Heart left ventricle (tissue), 13 donors: ENCODE measurements around the gene TRPV3.

Source experiments
- POLR2A ChIP-seq, 2 donors: fragments of 450-650 bp; IDR thresholded peaks; one replicate each; pipeline ENCODE4 v1.6.1; 2017; ENCODE audit warnings: antibody characterized with exemption in 2 of 2, mild to moderate bottlenecking in 2 of 2, moderate library complexity in 2 of 2
- TF ChIP-seq, protein P1 (sequence below), 12 donors: fragments of 200-600 bp; sonication (generic) in 4 of 12; IDR thresholded peaks; one replicate each; pipeline versions ENCODE4 v1.5.0 to v1.8.0; 2018 to 2022; ENCODE audit warnings: antibody characterized with exemption in 12 of 12, mild to moderate bottlenecking in 5 of 12
- donor health status: ischemic (EF 13 %, LVEDD 7.1; RV severe dilation, severe dysfunction).
- donor health status: DM: no; HTN: yes; CAD: no.
- donor health status: DM: no; HTN: no; CAD: no.
- donor health status: ischemic (EF 25% LVEDD 6.9; RV normal size, moderate dysfunction).
- donor health status: ischemic (EF 25% LVEDD 5.7; RV mildly dilated, moderate dysfunction).
- donor health status: ischemic (EF 35%, LVEDD 5.7; RV mildly dilated, moderate dysfunction).
- donor health status: nonischemic (EF 11% LVEDD 7.7; RV severe dilation, severe dysfunction).
- donor health status: DM: yes; HTN: yes; CAD: no.
- donor health status: PGD.
- donor health status: ischemic (EF 29% LVEDD 5.4; RV normal size, mild dysfunction).
- donor health status: nonischemic (EF 23%, LVEDD 6.1; RV moderate dilation, normal function).

DNA sequence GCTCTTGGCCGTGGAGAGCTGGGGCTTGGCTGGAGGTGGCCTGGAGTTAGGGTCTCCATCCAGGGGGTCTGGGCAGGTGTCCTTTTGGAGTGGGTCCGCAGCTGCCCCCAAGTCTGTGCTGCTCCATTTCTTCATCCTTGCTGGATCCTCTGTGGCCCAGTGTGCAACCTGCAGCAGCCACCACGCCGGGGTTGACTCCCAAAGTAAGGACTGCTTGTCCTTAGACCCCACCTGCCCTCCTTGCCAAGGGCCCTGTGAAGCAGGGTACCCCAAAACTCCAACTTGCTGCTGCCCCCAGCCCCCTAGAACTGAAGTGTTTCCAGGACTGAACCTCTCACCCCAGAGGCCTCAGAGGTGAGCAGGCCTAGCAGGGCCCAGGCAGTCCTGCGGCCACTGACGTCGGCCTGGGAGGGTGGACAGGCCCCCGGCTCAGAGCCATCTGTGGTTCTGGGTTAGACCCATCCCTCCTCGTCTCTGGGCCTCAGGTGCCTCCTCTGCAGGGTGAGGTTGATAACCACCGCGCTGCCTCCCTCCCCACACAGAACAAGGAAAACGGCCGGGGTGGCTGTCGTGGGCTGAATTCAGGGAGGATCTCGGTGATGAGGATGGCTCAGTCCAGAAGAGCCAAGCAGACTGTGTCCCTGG, 34.7 kb upstream of the TRPV3 start:
- no peak for TF ChIP-seq POLR2A (IDR thresholded peaks at IDR 0.05)
- TF ChIP-seq, protein P1, sequence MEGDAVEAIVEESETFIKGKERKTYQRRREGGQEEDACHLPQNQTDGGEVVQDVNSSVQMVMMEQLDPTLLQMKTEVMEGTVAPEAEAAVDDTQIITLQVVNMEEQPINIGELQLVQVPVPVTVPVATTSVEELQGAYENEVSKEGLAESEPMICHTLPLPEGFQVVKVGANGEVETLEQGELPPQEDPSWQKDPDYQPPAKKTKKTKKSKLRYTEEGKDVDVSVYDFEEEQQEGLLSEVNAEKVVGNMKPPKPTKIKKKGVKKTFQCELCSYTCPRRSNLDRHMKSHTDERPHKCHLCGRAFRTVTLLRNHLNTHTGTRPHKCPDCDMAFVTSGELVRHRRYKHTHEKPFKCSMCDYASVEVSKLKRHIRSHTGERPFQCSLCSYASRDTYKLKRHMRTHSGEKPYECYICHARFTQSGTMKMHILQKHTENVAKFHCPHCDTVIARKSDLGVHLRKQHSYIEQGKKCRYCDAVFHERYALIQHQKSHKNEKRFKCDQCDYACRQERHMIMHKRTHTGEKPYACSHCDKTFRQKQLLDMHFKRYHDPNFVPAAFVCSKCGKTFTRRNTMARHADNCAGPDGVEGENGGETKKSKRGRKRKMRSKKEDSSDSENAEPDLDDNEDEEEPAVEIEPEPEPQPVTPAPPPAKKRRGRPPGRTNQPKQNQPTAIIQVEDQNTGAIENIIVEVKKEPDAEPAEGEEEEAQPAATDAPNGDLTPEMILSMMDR (IDR thresholded peaks at IDR 0.05): no peak
